H1 (cell line): Measurements from ENCODE around the gene ADRA2C. TPM values are rescaled to one million over a fixed set of nuclear protein-coding genes. Genes with fewer than 3 reads are reported as not detected.

ENCODE experiments used
- CTCF ChIA-PET: fragments of 300-600 bp; sonication (Branson Sonifier 250); formaldehyde crosslinking; loops from one replicate; lab custom pipeline; 2021; ENCODE audit not compliant: partially characterized antibody; lab: Charles Lee
- POLR2A ChIA-PET: fragments of 300-600 bp; sonication (Branson Sonifier 250); formaldehyde crosslinking; loops from one replicate; lab custom pipeline; 2021; ENCODE audit warnings: inconsistent platforms; ENCODE audit not compliant: partially characterized antibody; lab: Charles Lee
- DNase-seq, 2 experiments: peaks; one replicate each; pipeline versions ENCODE4 v3.0.0 to v3.0.0-alpha.2; 2010 to 2022; ENCODE audit warnings: low spot score in 2 of 2, low read depth in 1 of 2, mixed read lengths in 1 of 2
- FAIRE-seq: peaks from 2 replicates; lab custom pipeline; 2011; peaks lifted over from hg19 to GRCh38; lab: Jason Lieb, UNC
- H2AFZ ChIP-seq: 2 replicates; pipeline ENCODE4 v1.8.1; 2012; ENCODE audit warnings: low read length, inconsistent platforms
- H2AK5ac ChIP-seq: 2 replicates; pipeline ENCODE4 v1.6.1; 2013; ENCODE audit warnings: low read depth, low read length
- H2BK120ac ChIP-seq: replicated peaks from 2 replicates; pipeline ENCODE3; 2013; ENCODE audit warnings: low read depth, low read length, inconsistent platforms
- H2BK12ac ChIP-seq: 2 replicates; pipeline ENCODE4 v1.6.1; 2013; ENCODE audit warnings: low read depth, low read length
- H2BK15ac ChIP-seq: 2 replicates; pipeline ENCODE4 v1.6.1; 2013; ENCODE audit warnings: low read length
- H2BK20ac ChIP-seq: 2 replicates; pipeline ENCODE4 v1.6.1; 2013; ENCODE audit warnings: low read length
- H2BK5ac ChIP-seq: 2 replicates; pipeline ENCODE4 v1.6.1; 2013; ENCODE audit warnings: low read depth, low read length
- H3K14ac ChIP-seq: 2 replicates; pipeline ENCODE4 v1.6.1; 2013; ENCODE audit warnings: inconsistent platforms; ENCODE audit not compliant: insufficient read length
- H3K18ac ChIP-seq: 2 replicates; pipeline ENCODE4 v1.6.1; 2013; ENCODE audit warnings: low read length; ENCODE audit errors: extremely low read depth
- H3K23ac ChIP-seq: 2 replicates; pipeline ENCODE4 v1.6.1; 2013; ENCODE audit warnings: inconsistent platforms; ENCODE audit not compliant: insufficient read length
- H3K23me2 ChIP-seq: 2 replicates; pipeline ENCODE4 v1.6.1; 2013; ENCODE audit warnings: low read depth, low read length
- H3K27ac ChIP-seq: 2 replicates; pipeline ENCODE4 v1.6.1; 2011; ENCODE audit warnings: low read depth, low read length, inconsistent platforms
- H3K27me3 ChIP-seq, 4 experiments: replicated peaks in 1 of 4; 1 replicate in 1 of 4; 2 replicates in 3 of 4; pipeline versions ENCODE4 v1.6.1 to v1.8.1; 2011 to 2013; ENCODE audit warnings: low read length in 3 of 4, mild to moderate bottlenecking in 3 of 4, inconsistent platforms in 2 of 4, mixed read lengths in 2 of 4, moderate library complexity in 1 of 4; ENCODE audit not compliant: control insufficient read depth in 3 of 4, insufficient read depth in 3 of 4; ENCODE audit errors: extremely low read depth in 1 of 4
- H3K36me3 ChIP-seq, 4 experiments: 2 replicates each; pipeline versions ENCODE4 v1.6.1 to v1.8.1; 2011 to 2013; ENCODE audit warnings: mild to moderate bottlenecking in 4 of 4, low read length in 3 of 4, moderate library complexity in 2 of 4, control low read depth in 1 of 4, inconsistent platforms in 1 of 4; ENCODE audit not compliant: insufficient read depth in 4 of 4, control insufficient read depth in 2 of 4
- H3K4ac ChIP-seq: replicated peaks from 2 replicates; pipeline ENCODE3; 2013; ENCODE audit warnings: low read length, low read depth, mixed read lengths, inconsistent platforms; ENCODE audit not compliant: insufficient read length
- H3K4me1 ChIP-seq, 4 experiments: replicated peaks in 1 of 4; 1 replicate in 1 of 4; 2 replicates in 3 of 4; pipeline versions ENCODE4 v1.6.1 to v1.8.1; 2011 to 2013; ENCODE audit warnings: low read length in 3 of 4, inconsistent platforms in 2 of 4, mixed read lengths in 1 of 4; ENCODE audit not compliant: insufficient read depth in 4 of 4, control insufficient read depth in 3 of 4
- H3K4me2 ChIP-seq, 2 experiments: 2 replicates each; pipeline versions ENCODE4 v1.6.1 to v1.8.1; 2011 to 2013; ENCODE audit warnings: low read depth in 2 of 2, low read length in 2 of 2, control low read depth in 1 of 2, inconsistent platforms in 1 of 2, mild to moderate bottlenecking in 1 of 2; ENCODE audit not compliant: insufficient read depth in 1 of 2
- H3K4me3 ChIP-seq, 4 experiments: fragments of 200-600, 300-600 bp in 1 of 4; sonication (generic), shearing (Covaris generic), sonication (Bioruptor Twin) in 1 of 4; 2 replicates each; pipeline versions ENCODE4 v1.5.1 to v1.8.1; 2011 to 2016; ENCODE audit warnings: low read length in 4 of 4, low read depth in 3 of 4, control low read depth in 2 of 4, inconsistent platforms in 2 of 4, mild to moderate bottlenecking in 2 of 4, mixed read lengths in 1 of 4, moderate library complexity in 1 of 4; ENCODE audit not compliant: insufficient read depth in 2 of 4; ENCODE audit errors: extremely low read depth in 1 of 4
- H3K56ac ChIP-seq: replicated peaks from 2 replicates; pipeline ENCODE3; 2013; ENCODE audit warnings: low read depth, mild to moderate bottlenecking, mixed read lengths, low read length, inconsistent platforms; ENCODE audit not compliant: insufficient read length
- H3K79me1 ChIP-seq: 2 replicates; pipeline ENCODE4 v1.6.1; 2013; ENCODE audit warnings: low read depth, low read length, control low read depth
- H3K79me2 ChIP-seq, 2 experiments: 2 replicates each; pipeline versions ENCODE4 v1.6.1 to v1.8.1; 2012 to 2013; ENCODE audit warnings: low read length in 2 of 2, mild to moderate bottlenecking in 2 of 2, inconsistent platforms in 1 of 2; ENCODE audit not compliant: insufficient read depth in 2 of 2, control insufficient read depth in 1 of 2
- H3K9ac ChIP-seq, 4 experiments: replicated peaks in 1 of 4; 1 replicate in 1 of 4; 2 replicates in 3 of 4; pipeline versions ENCODE4 v1.6.1 to v1.8.1; 2011 to 2013; ENCODE audit warnings: low read depth in 3 of 4, low read length in 3 of 4, control low read depth in 2 of 4, mild to moderate bottlenecking in 2 of 4, moderate library complexity in 2 of 4, inconsistent platforms in 1 of 4; ENCODE audit errors: extremely low read depth in 1 of 4
- H3K9me3 ChIP-seq, 2 experiments: 2 replicates each; pipeline versions ENCODE4 v1.6.1 to v1.8.1; 2012 to 2013; ENCODE audit warnings: mild to moderate bottlenecking in 2 of 2, moderate library complexity in 2 of 2, control low read depth in 1 of 2, inconsistent platforms in 1 of 2, low read depth in 1 of 2, low read length in 1 of 2, mixed read lengths in 1 of 2; ENCODE audit not compliant: insufficient read depth in 2 of 2
- H4K20me1 ChIP-seq, 2 experiments: replicated peaks in 1 of 2; 2 replicates each; pipeline versions ENCODE3 to v1.8.1; 2011 to 2013; ENCODE audit warnings: inconsistent platforms in 2 of 2, low read length in 2 of 2, mild to moderate bottlenecking in 1 of 2; ENCODE audit not compliant: insufficient read depth in 2 of 2, control insufficient read depth in 1 of 2
- H4K5ac ChIP-seq: 2 replicates; pipeline ENCODE4 v1.6.1; 2013; ENCODE audit warnings: low read length, low read depth, mixed read lengths, inconsistent platforms; ENCODE audit not compliant: insufficient read length
- H4K8ac ChIP-seq: 2 replicates; pipeline ENCODE4 v1.8.0; 2013; ENCODE audit warnings: mild to moderate bottlenecking, moderate library complexity, low read length, inconsistent platforms; ENCODE audit not compliant: insufficient read depth; ENCODE audit errors: extremely low read depth
- H4K91ac ChIP-seq: replicated peaks from 2 replicates; pipeline ENCODE3; 2013; ENCODE audit warnings: low read length, mixed read lengths, inconsistent platforms; ENCODE audit not compliant: insufficient read length
- HDAC2 ChIP-seq, 2 experiments: fragments of 300-600 bp in 1 of 2; sonication (generic) in 1 of 2; IDR thresholded peaks; 2 replicates each; pipeline ENCODE4 v1.6.1; 2011 to 2012; ENCODE audit warnings: low read depth in 2 of 2, low read length in 2 of 2, mild to moderate bottlenecking in 2 of 2, moderate library complexity in 2 of 2, borderline replicate concordance in 1 of 2, inconsistent platforms in 1 of 2
- JUN ChIP-seq: IDR thresholded peaks from 2 replicates; pipeline ENCODE4 v1.6.1; 2011; ENCODE audit warnings: low read depth, mild to moderate bottlenecking, improper control_type of control experiment, low read length
- KDM1A ChIP-seq: fragments of 200-600, 300-600 bp; sonication (generic); IDR thresholded peaks from 2 replicates; pipeline ENCODE4 v1.7.1; 2016; ENCODE audit warnings: mild to moderate bottlenecking, low read length, borderline replicate concordance
- WGBS, 2 experiments: shearing (Covaris generic) in 1 of 2; methylation state at CpG; one replicate each; pipeline versions ENCODE4 v1.1.6 to v1.1.7; 2013 to 2015; ENCODE audit warnings: low lambda C conversion rate in 2 of 2, mixed read lengths in 2 of 2, inconsistent platforms in 1 of 2, low coverage in 1 of 2, missing lambda C conversion rate in 1 of 2; ENCODE audit not compliant: insufficient replicate concordance in 2 of 2, insufficient coverage in 1 of 2, insufficient read length in 1 of 2; ENCODE audit errors: extremely low coverage in 1 of 2, missing lambda C conversion rate in 1 of 2; 5-methylcytosine and 5-hydroxymethylcytosine counted together
- polyA plus RNA-seq, 7 experiments: library from polyadenylated mRNA; depleted of rRNA in 3 of 7; stranded (reverse) in 5 of 7; unstranded in 2 of 7; fragments of >200 nt in 5 of 7; fragments of 200-250 nt in 2 of 7; gene quantifications; 1 replicate in 5 of 7; 2 replicates in 1 of 7; 4 replicates in 1 of 7; pipeline versions ENCODE4 v1.2.1 to v1.2.3, GENCODE V29; 2011 to 2013; ENCODE audit warnings: missing spikeins in 2 of 7, mixed read lengths in 2 of 7
- total RNA-seq: library from RNA; stranded (reverse); fragmentation: NEBNext Ultra II Directional; extraction: Animal tissue kit (Norgen Biotek cat#: 25700); gene quantifications from 2 replicates; pipeline ENCODE4 v1.2.1, GENCODE V29; 2021

Gene ADRA2C
- total and polyA plus RNA-seq, 2 of the 8 experiments (the other 6 are each of a cell fraction or from before 2014, with no cell fraction given), result 14.6 to 14.8 TPM

GRCh38 chr4:3774253-3774883, 8.2 kb downstream of the ADRA2C start:
- POLR2A ChIA-PET, result no interaction called here
- Histone ChIP-seq H4K20me1 (peaks cover 0 to 5% of the 10 kb centered on the region in 2 experiments), H4K8ac (peak overlapping the region; percentile 28; the same call in 1 of the 2 replicates), H2BK12ac (peak overlapping the region; percentile 33; the same call in 1 of the 2 replicates), H2BK20ac (no peak overlapping the region), H2AFZ (no peak overlapping the region), H3K23ac (no peak overlapping the region), H3K18ac (no peak overlapping the region), H2BK5ac (no peak overlapping the region), H3K56ac (no peak overlapping the region), H3K4ac (no peak overlapping the region), H3K4me3 (no peak overlapping the region), H3K9ac (no peak overlapping the region), H3K14ac (no peak overlapping the region), H3K27me3 (no peaks in the 10 kb centered on the region; a peak in 2 of 7 replicates), H3K79me2 (no peaks in the 10 kb centered on the region), H4K5ac (no peak overlapping the region), H3K23me2 (no peaks in the 10 kb centered on the region), H3K4me1 (peaks cover 0 to 5% (median 0%) of the 10 kb centered on the region in 4 experiments; a peak in 3 of 7 replicates), H3K4me2 (no peak overlapping the region), H3K9me3 (no peaks in the 10 kb centered on the region), H3K27ac (no peak overlapping the region), H2AK5ac (no peak overlapping the region), H3K36me3 (no peaks in the 10 kb centered on the region), H2BK15ac (no peak overlapping the region), H2BK120ac (no peak overlapping the region)
- FAIRE-seq (no peak), DNase-seq (no peak)
- 91% methylated on average over 19 of the region's 19 CpGs; no CpG with 5 or more reads in 1 of the 2 experiments for WGBS, 2 experiments
- TF ChIP-seq HDAC2 (IDR thresholded peaks at IDR 0.05; ENCODE audit: borderline replicate concordance in 1 of 2, low read depth in 2 of 2, low read length in 2 of 2), result peak in 1 of 2 experiments; percentile 44; a peak in 1 of 4 replicates
- no peak for TF ChIP-seq JUN
- TF ChIP-seq KDM1A, result peak; percentile 84
- TF ChIP-seq, all 59 proteins: peak for 2
- Histone ChIP-seq H3K79me1 (no peaks in the 10 kb centered on the region), H4K91ac (no peak overlapping the region)
- CTCF ChIA-PET, result interaction anchor here (0.6 to 12.1 kb wide), 8 partner anchors 10 to 122 kb away, joined by 3 to 110 read pairs (median 4); no protein-coding TSS in a partner anchor
